Dermis microvascular lymphatic vessel endothelial cell (primary cell): Measurements from ENCODE around the gene SAP130. TPM values are rescaled to one million over a fixed set of nuclear protein-coding genes. Genes with fewer than 3 reads are reported as not detected.

Source experiments
- DNase-seq, 2 donors: peaks; one replicate each; pipeline versions ENCODE4 v3.0.0 to v3.0.0-alpha.2; 2010; ENCODE audit warnings: low read depth in 2 of 2
- total RNA-seq: library from RNA; depleted of rRNA; stranded (reverse); fragments of >200 nt; gene quantifications from 2 replicates; pipeline ENCODE4 v1.2.1, GENCODE V29; 2014

Gene SAP130
- total RNA-seq, 1 donor from 2014 or later: 2.4 TPM

- no peak for DNase-seq
Observed at GRCh38 chr2:127897531-127898211, 130.2 kb downstream of the SAP130 start.

- DNase-seq: no peak
Observed at GRCh38 chr2:127893494-127893893, 134.4 kb downstream of the SAP130 start.

- DNase-seq: no peak
Observed at GRCh38 chr2:127893033-127893432, 134.8 kb downstream of the SAP130 start.

GRCh38 chr2:127891811-127892210, 136.0 kb downstream of the SAP130 start:
- no peak for DNase-seq

Other genes with a start within 250 kb of the SAP130 start
- gene WDR33, start 216.9 kb downstream of the SAP130 start, total RNA-seq: 21.3 and 22.0 TPM in 2 replicates
- gene POLR2D, start 169.9 kb downstream of the SAP130 start, total RNA-seq: 22.9 and 25.5 TPM in 2 replicates
- 12.2 and 16.3 TPM in 2 replicates for gene AMMECR1L, start 142.1 kb downstream of the SAP130 start, total RNA-seq
- 44.5 and 46.6 TPM in 2 replicates for gene UGGT1, start 63.1 kb upstream of the SAP130 start, total RNA-seq